HCEC 1CT (cell line): ENCODE data around the gene RPS19.

ENCODE experiments used
- DNase-seq: peaks from one replicate; pipeline ENCODE4 v3.0.0-alpha.2; 2017

Gene RPS19

GRCh38 chr19:41859618-41860418 is at the start of gene RPS19:
Gene RPS19, plus strand, starts transcription at chr19:41860255. Its CDS starts 520 bp downstream, at chr19:41860775.
- DNase-seq, result peak; percentile 98

GRCh38 chr19:41810301-41810700 is 49.8 kb upstream of the RPS19 start:
- DNase-seq, result no peak

GRCh38 chr19:41811036-41811435 is 49.0 kb upstream of the RPS19 start:
- no peak for DNase-seq

GRCh38 chr19:41811981-41812380 is 48.1 kb upstream of the RPS19 start:
- no peak for DNase-seq

- no peak for DNase-seq
Observed at GRCh38 chr19:41813911-41814310, 46.1 kb upstream of the RPS19 start.

- DNase-seq, result no peak
Observed at GRCh38 chr19:41815301-41815700, 44.8 kb upstream of the RPS19 start.

- DNase-seq, result no peak
Observed at GRCh38 chr19:41816761-41817160, 43.3 kb upstream of the RPS19 start.

- DNase-seq, result peak; percentile 28
Observed at GRCh38 chr19:41821003-41821735, 38.9 kb upstream of the RPS19 start.

- DNase-seq, result no peak
Observed at GRCh38 chr19:41837981-41838708, 21.9 kb upstream of the RPS19 start.

- DNase-seq, result no peak
Observed at GRCh38 chr19:41839211-41839610, 20.8 kb upstream of the RPS19 start.

- DNase-seq, result no peak
Observed at GRCh38 chr19:41843371-41843770, 16.7 kb upstream of the RPS19 start.

- DNase-seq, result no peak
Observed at GRCh38 chr19:41844601-41845000, 15.5 kb upstream of the RPS19 start, which contains the start of gene LYPD4. Gene LYPD4, minus strand, starts transcription at chr19:41844683. Its CDS starts 5,398 bp downstream, at chr19:41839285.

- DNase-seq, result no peak
Observed at GRCh38 chr19:41845001-41845050, 15.2 kb upstream of the RPS19 start, which contains the start of gene DMRTC2. Gene DMRTC2, plus strand, starts transcription at chr19:41845042. Its CDS starts 2,387 bp downstream, at chr19:41847429.

- DNase-seq, result no peak
Observed at GRCh38 chr19:41845051-41845590, 14.9 kb upstream of the RPS19 start.

- DNase-seq, result no peak
Observed at GRCh38 chr19:41847351-41848105, 12.5 kb upstream of the RPS19 start.

GRCh38 chr19:41848666-41849065 is 11.4 kb upstream of the RPS19 start:
- DNase-seq, result no peak

GRCh38 chr19:41849067-41849466 is 11.0 kb upstream of the RPS19 start:
- DNase-seq, result no peak

- DNase-seq, result no peak
Observed at GRCh38 chr19:41850381-41850780, 9.7 kb upstream of the RPS19 start.

- DNase-seq, result no peak
Observed at GRCh38 chr19:41851456-41851855, 8.6 kb upstream of the RPS19 start.

GRCh38 chr19:41853344-41853743 is 6.7 kb upstream of the RPS19 start:
- no peak for DNase-seq

- no peak for DNase-seq
Observed at GRCh38 chr19:41853768-41854167, 6.3 kb upstream of the RPS19 start.

- DNase-seq, result no peak
Observed at GRCh38 chr19:41859213-41859617, 840 bp upstream of the RPS19 start.
